ENCODE results near the gene ASXL3. TPM values are rescaled to one million over a fixed set of nuclear protein-coding genes. Genes with fewer than 3 reads are reported as not detected.

Gene ASXL3
- total and polyA plus RNA-seq, 9 of the 15 experiments (the other 6 are each of a cell fraction or from before 2014, with no cell fraction given): not detected

GRCh38 chr18:33664241-33664874 is 86.3 kb downstream of the ASXL3 start (continued):
- TF ChIP-seq BCLAF1 (IDR thresholded peaks at IDR 0.05; ENCODE audit: borderline replicate concordance in 1 of 2, control insufficient read depth in 1 of 2, low read depth in 2 of 2, low read length in 1 of 2) (no peak), TFAM (CRISPR knock-in tag; conservative IDR thresholded peaks at IDR 0.05) (no peak), PHF8 (IDR thresholded peaks at IDR 0.05; ENCODE audit: borderline replicate concordance, low read length) (no peak), SIN3A (IDR thresholded peaks at IDR 0.05; ENCODE audit: borderline replicate concordance in 2 of 2, control insufficient read depth in 1 of 2, low read depth in 2 of 2, low read length in 2 of 2) (no peak), BMI1 (IDR thresholded peaks at IDR 0.05; ENCODE audit: low read length) (no peak)
- TF ChIP-seq, protein P1, sequence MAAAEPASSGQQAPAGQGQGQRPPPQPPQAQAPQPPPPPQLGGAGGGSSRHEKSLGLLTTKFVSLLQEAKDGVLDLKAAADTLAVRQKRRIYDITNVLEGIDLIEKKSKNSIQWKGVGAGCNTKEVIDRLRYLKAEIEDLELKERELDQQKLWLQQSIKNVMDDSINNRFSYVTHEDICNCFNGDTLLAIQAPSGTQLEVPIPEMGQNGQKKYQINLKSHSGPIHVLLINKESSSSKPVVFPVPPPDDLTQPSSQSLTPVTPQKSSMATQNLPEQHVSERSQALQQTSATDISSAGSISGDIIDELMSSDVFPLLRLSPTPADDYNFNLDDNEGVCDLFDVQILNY (CRISPR knock-in tag; IDR thresholded peaks at IDR 0.05): no peak
- TF ChIP-seq, protein P2, sequence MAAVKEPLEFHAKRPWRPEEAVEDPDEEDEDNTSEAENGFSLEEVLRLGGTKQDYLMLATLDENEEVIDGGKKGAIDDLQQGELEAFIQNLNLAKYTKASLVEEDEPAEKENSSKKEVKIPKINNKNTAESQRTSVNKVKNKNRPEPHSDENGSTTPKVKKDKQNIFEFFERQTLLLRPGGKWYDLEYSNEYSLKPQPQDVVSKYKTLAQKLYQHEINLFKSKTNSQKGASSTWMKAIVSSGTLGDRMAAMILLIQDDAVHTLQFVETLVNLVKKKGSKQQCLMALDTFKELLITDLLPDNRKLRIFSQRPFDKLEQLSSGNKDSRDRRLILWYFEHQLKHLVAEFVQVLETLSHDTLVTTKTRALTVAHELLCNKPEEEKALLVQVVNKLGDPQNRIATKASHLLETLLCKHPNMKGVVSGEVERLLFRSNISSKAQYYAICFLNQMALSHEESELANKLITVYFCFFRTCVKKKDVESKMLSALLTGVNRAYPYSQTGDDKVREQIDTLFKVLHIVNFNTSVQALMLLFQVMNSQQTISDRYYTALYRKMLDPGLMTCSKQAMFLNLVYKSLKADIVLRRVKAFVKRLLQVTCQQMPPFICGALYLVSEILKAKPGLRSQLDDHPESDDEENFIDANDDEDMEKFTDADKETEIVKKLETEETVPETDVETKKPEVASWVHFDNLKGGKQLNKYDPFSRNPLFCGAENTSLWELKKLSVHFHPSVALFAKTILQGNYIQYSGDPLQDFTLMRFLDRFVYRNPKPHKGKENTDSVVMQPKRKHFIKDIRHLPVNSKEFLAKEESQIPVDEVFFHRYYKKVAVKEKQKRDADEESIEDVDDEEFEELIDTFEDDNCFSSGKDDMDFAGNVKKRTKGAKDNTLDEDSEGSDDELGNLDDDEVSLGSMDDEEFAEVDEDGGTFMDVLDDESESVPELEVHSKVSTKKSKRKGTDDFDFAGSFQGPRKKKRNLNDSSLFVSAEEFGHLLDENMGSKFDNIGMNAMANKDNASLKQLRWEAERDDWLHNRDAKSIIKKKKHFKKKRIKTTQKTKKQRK (IDR thresholded peaks at IDR 0.05; ENCODE audit: borderline replicate concordance, low read depth, low read length): no peak

Data from K562 (cell line).